GM23248 (cell line): ENCODE measurements around the gene ACVR1.

Experiments
- EZH2 ChIP-seq: fragments of 200-600 bp; sonication (generic); IDR thresholded peaks from 2 replicates; pipeline ENCODE4 v1.6.1; 2018; ENCODE audit warnings: antibody characterized with exemption, mild to moderate bottlenecking; ENCODE audit not compliant: insufficient read depth, poor library complexity, severe bottlenecking
- EZH2phosphoT487 ChIP-seq: fragments of 200-600 bp; sonication (generic); IDR thresholded peaks from 2 replicates; pipeline ENCODE4 v1.6.1; 2018; ENCODE audit warnings: antibody characterized with exemption, moderate library complexity, mild to moderate bottlenecking, low read depth; ENCODE audit not compliant: insufficient read depth

DNA sequence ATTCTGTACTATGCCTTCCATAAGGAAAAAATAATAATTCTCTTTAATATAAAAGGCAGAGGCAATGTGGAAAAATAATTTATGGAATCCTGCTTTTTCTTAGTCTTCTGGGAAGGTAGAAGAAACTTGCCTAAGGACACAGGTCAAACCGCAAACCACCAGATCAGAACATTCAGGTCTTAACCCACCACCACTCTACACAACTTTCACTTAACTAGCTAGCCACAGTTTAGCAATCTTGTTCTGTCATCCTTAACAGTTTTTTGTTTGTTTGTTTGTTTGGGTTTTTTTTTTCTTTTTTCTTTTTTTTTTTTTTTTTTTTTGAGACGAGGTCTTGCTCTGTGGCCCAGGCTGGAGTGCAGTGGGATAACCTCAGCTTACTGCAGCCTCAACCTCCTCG is 70.6 kb downstream of the ACVR1 start:
- no peak for TF ChIP-seq EZH2
- no peak for TF ChIP-seq EZH2phosphoT487
